UCSD-AML1 (cell line): Measurements from ENCODE around the gene SNPH.

Source experiments
- DNase-seq: peaks from one replicate; lab custom pipeline; 2025; ENCODE audit not compliant: unreplicated experiment; lab: John Stamatoyannopoulos, UW

Gene SNPH

GRCh38 chr20:1264727-1265126, 1.4 kb upstream of the SNPH start:
- DNase-seq, result no peak

GRCh38 chr20:1265226-1265915, 723 bp upstream of the SNPH start:
- DNase-seq, result no peak

- DNase-seq, result no peak
These were observed 253 bp upstream of the SNPH start for GRCh38 chr20:1265916-1266166.

- no peak for DNase-seq
These were observed 1.1 kb downstream of the SNPH start for GRCh38 chr20:1267161-1267560.

- no peak for DNase-seq
These were observed 1.8 kb downstream of the SNPH start for GRCh38 chr20:1267809-1268374.

GRCh38 chr20:1269235-1269634, 3.1 kb downstream of the SNPH start:
- no peak for DNase-seq

GRCh38 chr20:1269850-1270249, 3.8 kb downstream of the SNPH start:
- no peak for DNase-seq

GRCh38 chr20:1272368-1273100, 6.4 kb downstream of the SNPH start:
- DNase-seq, result no peak

- no peak for DNase-seq
These were observed 7.3 kb downstream of the SNPH start for GRCh38 chr20:1273366-1273765.

- no peak for DNase-seq
These were observed 8.6 kb downstream of the SNPH start for GRCh38 chr20:1274485-1275311.

GRCh38 chr20:1275919-1276318, 9.8 kb downstream of the SNPH start:
- DNase-seq, result no peak

GRCh38 chr20:1277529-1278322, 11.6 kb downstream of the SNPH start:
- no peak for DNase-seq

- no peak for DNase-seq
These were observed 12.9 kb downstream of the SNPH start for GRCh38 chr20:1278993-1279392.

GRCh38 chr20:1280195-1281102, 14.4 kb downstream of the SNPH start:
- no peak for DNase-seq

GRCh38 chr20:1281279-1282057, 15.4 kb downstream of the SNPH start:
- DNase-seq, result no peak

GRCh38 chr20:1282966-1283365, 16.9 kb downstream of the SNPH start:
- no peak for DNase-seq

GRCh38 chr20:1283522-1284510, 17.7 kb downstream of the SNPH start:
- no peak for DNase-seq
